Measurements from ENCODE around the gene POLR2J3. TPM values are rescaled to one million over a fixed set of nuclear protein-coding genes. Genes with fewer than 3 reads are reported as not detected.
"Not testable (repeated sequence)": the region's sequence is repeated elsewhere in the genome, so short reads cannot be mapped to it uniquely, and the experiment has no call there.

The POLR2J3 gene
- total and polyA plus RNA-seq, 2 donors (not counting 3 experiments of a cell fraction or from before 2014, with no cell fraction given), result 40.7 to 63.1 TPM

- H3K4me3 ChIP-seq (replicated peaks in 1 of 3; ENCODE audit: insufficient read depth in 1 of 3, low read depth in 1 of 3, low read length in 3 of 3); dilution Hi-C loops (cut with MboI; ENCODE audit: extremely low pct_ligation_motif_present, low sequenced_read_pairs); H3K9ac ChIP-seq (replicated peaks; ENCODE audit: extremely low read depth, insufficient read depth, low read length); H3K9me1 ChIP-seq (replicated peaks; ENCODE audit: control insufficient read depth, extremely low read depth, insufficient read depth, low read length); FAIRE-seq; H3K9me3 ChIP-seq (replicated peaks; ENCODE audit: control insufficient read depth, insufficient read depth, low read length); POLR2A ChIA-PET; DNase-seq (ENCODE audit: low read depth, low spot score); H3K4me2 ChIP-seq (ENCODE audit: insufficient read depth, low read length); BruUV-seq (replicated peaks); intact Hi-C loops (cut with micrococcal nuclease); H2AFZ ChIP-seq (ENCODE audit: low read depth, low read length); H3K79me2 ChIP-seq (ENCODE audit: control insufficient read depth, insufficient read depth, low read length); CTCF ChIA-PET; H3K4me1 ChIP-seq (ENCODE audit: control insufficient read depth, extremely low read depth, insufficient read depth, low read length); H3K27me3 ChIP-seq (ENCODE audit: control insufficient read depth in 2 of 2, insufficient read depth in 2 of 2, low read length in 2 of 2); H3K27ac ChIP-seq (ENCODE audit: insufficient read depth, low read depth, low read length); H4K20me1 ChIP-seq (replicated peaks; ENCODE audit: control insufficient read depth, extremely low read depth, insufficient read depth, low read length); H3K36me3 ChIP-seq (ENCODE audit: control insufficient read depth in 2 of 2, extremely low read depth in 1 of 2, insufficient read depth in 2 of 2, low read length in 2 of 2): not testable (repeated sequence)
These were observed 34.5 kb upstream of the POLR2J3 start for GRCh38 chr7:102606848-102607247.

DNA sequence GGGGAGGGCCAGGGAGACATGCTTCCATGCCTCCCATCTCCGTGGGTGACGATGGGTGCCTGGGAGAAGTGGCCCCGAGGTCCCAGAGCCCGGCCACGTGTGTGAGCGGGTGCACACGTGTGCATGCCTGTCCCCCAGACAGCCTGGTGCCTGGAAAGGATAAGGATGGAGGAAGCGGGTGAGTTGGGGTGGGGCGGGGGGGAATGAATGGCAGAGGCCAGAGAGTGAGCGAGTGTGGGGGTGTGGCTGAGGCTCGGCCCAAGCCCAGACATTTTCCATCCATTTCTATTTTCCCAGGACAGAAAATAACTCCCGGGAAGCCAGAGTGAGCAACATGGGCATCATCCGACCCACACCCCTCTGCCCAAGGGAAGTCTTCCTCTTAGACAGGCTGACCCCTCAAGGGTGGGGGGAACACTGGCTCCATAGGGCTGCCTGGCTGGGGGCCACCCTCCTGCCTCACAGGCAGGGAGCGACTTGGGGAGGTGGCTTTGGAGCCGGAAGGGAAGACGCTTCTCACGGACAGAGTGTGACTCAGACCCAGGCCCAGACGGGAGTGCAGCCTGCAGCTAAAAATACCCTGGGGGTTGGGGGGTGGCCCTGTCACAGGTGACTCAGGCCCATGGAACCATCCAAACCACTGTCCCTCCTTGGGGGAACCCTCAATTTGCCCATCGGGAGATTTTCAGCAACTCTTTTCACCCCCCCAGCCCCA is 32.2 kb upstream of the POLR2J3 start:
- H3K9ac ChIP-seq (replicated peaks; ENCODE audit: extremely low read depth, insufficient read depth, low read length); H3K27ac ChIP-seq (ENCODE audit: insufficient read depth, low read depth, low read length); H3K9me1 ChIP-seq (replicated peaks; ENCODE audit: control insufficient read depth, extremely low read depth, insufficient read depth, low read length); H3K4me3 ChIP-seq (replicated peaks in 1 of 3; ENCODE audit: insufficient read depth in 1 of 3, low read depth in 1 of 3, low read length in 3 of 3); H3K79me2 ChIP-seq (ENCODE audit: control insufficient read depth, insufficient read depth, low read length); H3K9me3 ChIP-seq (replicated peaks; ENCODE audit: control insufficient read depth, insufficient read depth, low read length); H3K4me1 ChIP-seq (ENCODE audit: control insufficient read depth, extremely low read depth, insufficient read depth, low read length); POLR2A ChIA-PET; FAIRE-seq; H4K20me1 ChIP-seq (replicated peaks; ENCODE audit: control insufficient read depth, extremely low read depth, insufficient read depth, low read length); intact Hi-C loops (cut with micrococcal nuclease); dilution Hi-C loops (cut with MboI; ENCODE audit: extremely low pct_ligation_motif_present, low sequenced_read_pairs); CTCF ChIA-PET; H3K4me2 ChIP-seq (ENCODE audit: insufficient read depth, low read length); H3K27me3 ChIP-seq (ENCODE audit: control insufficient read depth in 2 of 2, insufficient read depth in 2 of 2, low read length in 2 of 2); BruUV-seq (replicated peaks); DNase-seq (ENCODE audit: low read depth, low spot score); H3K36me3 ChIP-seq (ENCODE audit: control insufficient read depth in 2 of 2, extremely low read depth in 1 of 2, insufficient read depth in 2 of 2, low read length in 2 of 2); H2AFZ ChIP-seq (ENCODE audit: low read depth, low read length): not testable (repeated sequence)

DNA sequence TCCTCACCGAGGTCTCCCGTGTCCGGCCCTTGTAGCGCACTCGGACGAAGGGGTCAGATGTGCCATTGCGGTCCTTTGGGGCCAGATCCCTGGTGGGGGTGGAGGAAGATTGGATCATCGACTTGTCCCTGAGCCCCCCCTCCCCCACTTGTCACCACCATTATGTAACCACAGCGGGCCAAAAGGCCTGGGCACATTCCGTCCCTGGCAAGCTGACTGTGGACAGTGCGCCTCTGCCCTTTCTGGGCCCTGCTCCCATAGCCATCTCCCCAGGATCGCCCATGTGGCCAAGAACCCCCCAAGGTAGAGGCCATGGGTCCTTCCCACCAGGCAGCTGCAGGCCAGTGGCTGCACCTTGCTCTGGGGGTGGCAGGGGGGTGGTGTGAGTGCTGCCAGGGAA is 29.9 kb upstream of the POLR2J3 start:
- H2AFZ ChIP-seq (ENCODE audit: low read depth, low read length); H3K79me2 ChIP-seq (ENCODE audit: control insufficient read depth, insufficient read depth, low read length); H3K27ac ChIP-seq (ENCODE audit: insufficient read depth, low read depth, low read length); H4K20me1 ChIP-seq (replicated peaks; ENCODE audit: control insufficient read depth, extremely low read depth, insufficient read depth, low read length); DNase-seq (ENCODE audit: low read depth, low spot score); H3K4me3 ChIP-seq (replicated peaks in 1 of 3; ENCODE audit: insufficient read depth in 1 of 3, low read depth in 1 of 3, low read length in 3 of 3); H3K27me3 ChIP-seq (ENCODE audit: control insufficient read depth in 2 of 2, insufficient read depth in 2 of 2, low read length in 2 of 2); H3K4me2 ChIP-seq (ENCODE audit: insufficient read depth, low read length); H3K36me3 ChIP-seq (ENCODE audit: control insufficient read depth in 2 of 2, extremely low read depth in 1 of 2, insufficient read depth in 2 of 2, low read length in 2 of 2); BruUV-seq (replicated peaks); POLR2A ChIA-PET; H3K9me1 ChIP-seq (replicated peaks; ENCODE audit: control insufficient read depth, extremely low read depth, insufficient read depth, low read length); intact Hi-C loops (cut with micrococcal nuclease); H3K9ac ChIP-seq (replicated peaks; ENCODE audit: extremely low read depth, insufficient read depth, low read length); H3K4me1 ChIP-seq (ENCODE audit: control insufficient read depth, extremely low read depth, insufficient read depth, low read length); H3K9me3 ChIP-seq (replicated peaks; ENCODE audit: control insufficient read depth, insufficient read depth, low read length); CTCF ChIA-PET; FAIRE-seq; dilution Hi-C loops (cut with MboI; ENCODE audit: extremely low pct_ligation_motif_present, low sequenced_read_pairs): not testable (repeated sequence)

GRCh38 chr7:102599699-102600098 is 27.3 kb upstream of the POLR2J3 start:
- H3K9ac ChIP-seq (replicated peaks; ENCODE audit: extremely low read depth, insufficient read depth, low read length); intact Hi-C loops (cut with micrococcal nuclease); dilution Hi-C loops (cut with MboI; ENCODE audit: extremely low pct_ligation_motif_present, low sequenced_read_pairs); H3K4me1 ChIP-seq (ENCODE audit: control insufficient read depth, extremely low read depth, insufficient read depth, low read length); H3K27me3 ChIP-seq (ENCODE audit: control insufficient read depth in 2 of 2, insufficient read depth in 2 of 2, low read length in 2 of 2); H4K20me1 ChIP-seq (replicated peaks; ENCODE audit: control insufficient read depth, extremely low read depth, insufficient read depth, low read length); CTCF ChIA-PET; H3K36me3 ChIP-seq (ENCODE audit: control insufficient read depth in 2 of 2, extremely low read depth in 1 of 2, insufficient read depth in 2 of 2, low read length in 2 of 2); DNase-seq (ENCODE audit: low read depth, low spot score); POLR2A ChIA-PET; BruUV-seq (replicated peaks); H3K9me1 ChIP-seq (replicated peaks; ENCODE audit: control insufficient read depth, extremely low read depth, insufficient read depth, low read length); H3K27ac ChIP-seq (ENCODE audit: insufficient read depth, low read depth, low read length); H3K4me3 ChIP-seq (replicated peaks in 1 of 3; ENCODE audit: insufficient read depth in 1 of 3, low read depth in 1 of 3, low read length in 3 of 3); FAIRE-seq; H3K79me2 ChIP-seq (ENCODE audit: control insufficient read depth, insufficient read depth, low read length); H2AFZ ChIP-seq (ENCODE audit: low read depth, low read length); H3K4me2 ChIP-seq (ENCODE audit: insufficient read depth, low read length); H3K9me3 ChIP-seq (replicated peaks; ENCODE audit: control insufficient read depth, insufficient read depth, low read length): not testable (repeated sequence)
